Tibial nerve (tissue), 4 donors: ENCODE measurements around the gene AKT1S1.

Experiments used
- CTCF ChIP-seq, 5 experiments: fragments of 200-600 bp in 3 of 5; fragments of 450-650 bp in 2 of 5; sonication (generic) in 3 of 5; IDR thresholded peaks; one replicate each; pipeline ENCODE4 v1.5.1; 2016 to 2019; ENCODE audit warnings: antibody characterized with exemption in 5 of 5, mild to moderate bottlenecking in 3 of 5, moderate library complexity in 2 of 5
- EP300 ChIP-seq, 2 donors: sonication (generic); formaldehyde crosslinking; IDR thresholded peaks; one replicate each; pipeline ENCODE4 v1.6.1; 2017; ENCODE audit warnings: antibody characterized with exemption in 2 of 2, mild to moderate bottlenecking in 1 of 2

- TF ChIP-seq CTCF (IDR thresholded peaks at IDR 0.05), result no peak
- TF ChIP-seq EP300 (IDR thresholded peaks at IDR 0.05), result no peak
Measured at GRCh38 chr19:49837425-49837824, 39.7 kb downstream of the AKT1S1 start.
